Neural crest cell (in vitro differentiated cells): ENCODE data around the gene BARD1. TPM values are rescaled to one million over a fixed set of nuclear protein-coding genes. Genes with fewer than 3 reads are reported as not detected.
A peak's percentile ranks its signal among the peaks of the same experiment; 100 is the strongest.

ENCODE experiments used
- DNase-seq: peaks from one replicate; pipeline ENCODE4 v3.0.0; 2021; ENCODE audit warnings: low read depth, mixed read lengths, low spot score
- H3K27ac Mint-ChIP-seq: one replicate; pipeline ENCODE4 v1.8.0; 2021; ENCODE audit warnings: mild to moderate bottlenecking, mixed read lengths; ENCODE audit not compliant: unreplicated experiment
- H3K27me3 Mint-ChIP-seq: 2 replicates; pipeline ENCODE4 v1.8.0; 2021; ENCODE audit warnings: low read depth, mild to moderate bottlenecking, mixed read lengths
- H3K36me3 Mint-ChIP-seq: 2 replicates; pipeline ENCODE4 v1.8.0; 2021; ENCODE audit warnings: low read depth, mild to moderate bottlenecking, mixed read lengths
- H3K4me1 Mint-ChIP-seq: 2 replicates; pipeline ENCODE4 v1.8.0; 2021; ENCODE audit warnings: mixed read lengths
- H3K4me3 Mint-ChIP-seq: one replicate; pipeline ENCODE4 v1.8.0; 2021; ENCODE audit warnings: mild to moderate bottlenecking, mixed read lengths
- H3K9me3 Mint-ChIP-seq: 2 replicates; pipeline ENCODE4 v1.8.0; 2021; ENCODE audit warnings: mixed read lengths
- total RNA-seq: library from RNA; stranded (reverse); gene quantifications from 2 replicates; pipeline ENCODE4 v1.2.1, GENCODE V29; 2021
- TF ChIP-seq, protein P1 (sequence below): fragments of 200-600 bp; sonication (generic); conservative IDR thresholded peaks from 2 replicates; pipeline ENCODE4 v1.5.0; 2021; ENCODE audit warnings: antibody characterized with exemption, mild to moderate bottlenecking

The BARD1 gene
- total RNA-seq, 1 donor from 2014 or later, result 40.4 TPM

DNA sequence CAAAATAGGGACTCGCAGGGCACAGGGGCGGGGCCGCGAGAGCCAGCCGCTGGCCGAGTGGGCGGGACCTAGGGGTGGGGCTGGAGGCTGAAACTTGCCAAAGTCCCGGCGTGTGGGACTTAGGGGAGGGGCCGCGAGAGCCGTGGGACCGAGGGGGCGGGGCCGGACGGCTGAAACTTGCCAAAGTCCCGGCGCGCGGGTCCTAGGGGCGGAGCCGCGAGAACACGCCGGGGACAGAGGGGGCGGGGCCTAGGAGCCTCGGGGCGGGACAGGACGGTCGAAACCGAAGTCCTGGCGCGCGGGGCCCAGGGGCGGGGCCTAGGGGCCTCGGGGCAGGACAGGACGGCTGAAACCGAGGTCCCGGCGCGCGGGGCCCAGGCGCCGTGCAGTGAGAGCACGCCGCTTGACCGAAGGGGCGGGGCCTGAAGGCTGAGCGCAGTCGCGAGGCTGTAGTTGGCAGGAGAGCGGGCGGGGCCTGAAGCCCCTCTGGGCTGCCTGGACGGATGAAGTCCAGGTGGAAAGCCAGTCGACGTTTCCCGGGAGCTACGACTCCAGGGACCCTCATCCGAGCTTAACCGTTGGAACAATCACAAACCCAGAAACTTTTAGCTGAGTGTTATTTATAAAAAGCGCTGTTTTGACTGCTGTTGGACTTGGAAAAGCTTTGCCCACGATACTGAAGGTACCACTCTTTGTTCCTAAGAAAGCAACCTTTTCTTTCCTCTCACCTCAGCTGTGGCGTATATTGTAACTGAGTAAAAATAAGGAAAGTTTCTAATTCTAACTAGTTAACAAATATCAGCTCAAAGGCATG lies 475 bp upstream of the BARD1 start:
- H3K27ac Mint-ChIP-seq, result peak overlapping the region; percentile 97
- TF ChIP-seq, protein P1, sequence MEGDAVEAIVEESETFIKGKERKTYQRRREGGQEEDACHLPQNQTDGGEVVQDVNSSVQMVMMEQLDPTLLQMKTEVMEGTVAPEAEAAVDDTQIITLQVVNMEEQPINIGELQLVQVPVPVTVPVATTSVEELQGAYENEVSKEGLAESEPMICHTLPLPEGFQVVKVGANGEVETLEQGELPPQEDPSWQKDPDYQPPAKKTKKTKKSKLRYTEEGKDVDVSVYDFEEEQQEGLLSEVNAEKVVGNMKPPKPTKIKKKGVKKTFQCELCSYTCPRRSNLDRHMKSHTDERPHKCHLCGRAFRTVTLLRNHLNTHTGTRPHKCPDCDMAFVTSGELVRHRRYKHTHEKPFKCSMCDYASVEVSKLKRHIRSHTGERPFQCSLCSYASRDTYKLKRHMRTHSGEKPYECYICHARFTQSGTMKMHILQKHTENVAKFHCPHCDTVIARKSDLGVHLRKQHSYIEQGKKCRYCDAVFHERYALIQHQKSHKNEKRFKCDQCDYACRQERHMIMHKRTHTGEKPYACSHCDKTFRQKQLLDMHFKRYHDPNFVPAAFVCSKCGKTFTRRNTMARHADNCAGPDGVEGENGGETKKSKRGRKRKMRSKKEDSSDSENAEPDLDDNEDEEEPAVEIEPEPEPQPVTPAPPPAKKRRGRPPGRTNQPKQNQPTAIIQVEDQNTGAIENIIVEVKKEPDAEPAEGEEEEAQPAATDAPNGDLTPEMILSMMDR, result no peak
- H3K4me3 Mint-ChIP-seq, result peak overlapping the region; percentile 95
- no peaks in the 10 kb centered on the region for H3K36me3 Mint-ChIP-seq
- peak; percentile 100 for DNase-seq
- H3K4me1 Mint-ChIP-seq, result peaks cover 42% of the 10 kb centered on the region
- no peaks in the 10 kb centered on the region for H3K27me3 Mint-ChIP-seq
- H3K9me3 Mint-ChIP-seq, result no peaks in the 10 kb centered on the region

DNA sequence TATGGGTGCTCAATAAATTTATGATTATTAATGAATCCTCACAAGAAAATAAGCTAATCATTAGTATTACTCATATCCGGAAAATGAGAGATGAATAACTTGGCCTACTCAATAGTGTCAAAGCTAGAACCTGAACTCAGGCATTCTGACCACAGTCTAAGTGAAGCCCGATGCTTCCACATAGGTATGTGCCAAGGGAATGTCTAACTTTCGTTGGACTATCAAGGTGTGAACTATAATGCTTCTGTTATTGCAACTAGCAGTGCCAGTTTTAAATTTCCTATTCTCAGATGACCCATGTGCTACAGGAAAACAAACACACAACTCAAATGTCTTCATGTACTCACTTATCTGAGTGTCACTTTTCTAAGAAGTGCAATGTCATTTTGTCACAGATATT lies 1.8 kb downstream of the BARD1 start:
- H3K27ac Mint-ChIP-seq, result no peak overlapping the region
- H3K4me1 Mint-ChIP-seq, result peaks cover 46% of the 10 kb centered on the region
- peak overlapping the region; percentile 95 for H3K4me3 Mint-ChIP-seq
- no peak for DNase-seq
- no peaks in the 10 kb centered on the region for H3K36me3 Mint-ChIP-seq
- no peaks in the 10 kb centered on the region for H3K27me3 Mint-ChIP-seq
- TF ChIP-seq, protein P1, result no peak
- H3K9me3 Mint-ChIP-seq, result no peaks in the 10 kb centered on the region

DNA sequence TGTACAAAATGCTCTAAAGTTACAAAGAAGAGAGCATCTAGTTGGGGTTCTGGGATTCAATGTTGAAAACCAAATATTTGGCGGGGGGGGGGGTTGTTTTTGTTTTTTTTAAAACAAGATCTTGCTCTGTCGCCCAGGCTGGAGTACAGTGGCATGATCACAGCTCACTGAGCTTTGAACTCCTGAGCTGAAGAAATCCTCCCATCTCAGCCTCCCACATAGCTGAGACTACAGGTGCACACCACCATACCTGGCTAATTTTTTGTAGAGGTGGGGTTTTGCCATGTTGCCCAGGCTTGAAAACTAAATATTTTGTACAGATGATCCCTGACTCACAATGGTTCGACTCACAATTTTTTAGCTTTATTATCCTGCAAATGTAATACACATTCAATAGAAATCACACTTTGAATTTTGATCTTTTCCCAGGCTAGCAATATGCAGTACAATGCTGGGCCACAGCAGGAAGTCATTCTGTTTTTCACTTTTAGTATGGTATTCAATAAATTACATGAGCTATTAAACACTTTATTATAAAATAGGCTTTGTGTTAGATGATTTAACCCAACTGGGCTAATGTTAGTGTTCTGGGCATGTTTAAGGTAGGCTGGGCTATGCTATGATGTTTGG lies 7.6 kb downstream of the BARD1 start:
- peaks cover 4% of the 10 kb centered on the region for H3K36me3 Mint-ChIP-seq
- H3K27ac Mint-ChIP-seq, result no peak overlapping the region
- H3K4me3 Mint-ChIP-seq, result no peak overlapping the region

DNA sequence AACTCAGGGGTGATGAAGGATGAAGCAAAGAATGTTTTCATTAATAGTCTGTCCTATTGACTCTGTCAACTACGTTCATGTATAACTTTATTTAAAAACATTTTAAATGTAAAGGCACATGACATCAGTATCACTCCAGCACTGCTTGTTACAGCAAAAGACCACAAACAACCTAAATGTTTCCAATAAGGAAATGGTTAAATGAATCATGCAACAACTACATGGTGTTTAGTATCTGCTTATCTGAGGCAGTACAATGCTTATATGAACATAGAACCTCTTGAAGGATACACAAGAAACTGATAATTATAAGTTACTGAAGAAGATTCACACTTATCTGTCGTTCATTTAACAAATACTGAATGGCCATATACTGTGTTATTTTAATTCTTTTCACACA lies 8.4 kb downstream of the BARD1 start:
- Mint-ChIP-seq H3K4me3 (no peak overlapping the region), H3K4me1 (peaks cover 38% of the 10 kb centered on the region), H3K27ac (no peak overlapping the region), H3K36me3 (peaks cover 7% of the 10 kb centered on the region), H3K27me3 (no peaks in the 10 kb centered on the region), H3K9me3 (no peaks in the 10 kb centered on the region)
- TF ChIP-seq, protein P1, result no peak
- DNase-seq, result no peak

More for the DNA sequence above, 7.6 kb downstream of the BARD1 start:
- Mint-ChIP-seq H3K27me3 (no peaks in the 10 kb centered on the region), H3K9me3 (no peaks in the 10 kb centered on the region), H3K4me1 (peaks cover 42% of the 10 kb centered on the region)
- no peak for DNase-seq
- TF ChIP-seq, protein P1, result no peak

DNA sequence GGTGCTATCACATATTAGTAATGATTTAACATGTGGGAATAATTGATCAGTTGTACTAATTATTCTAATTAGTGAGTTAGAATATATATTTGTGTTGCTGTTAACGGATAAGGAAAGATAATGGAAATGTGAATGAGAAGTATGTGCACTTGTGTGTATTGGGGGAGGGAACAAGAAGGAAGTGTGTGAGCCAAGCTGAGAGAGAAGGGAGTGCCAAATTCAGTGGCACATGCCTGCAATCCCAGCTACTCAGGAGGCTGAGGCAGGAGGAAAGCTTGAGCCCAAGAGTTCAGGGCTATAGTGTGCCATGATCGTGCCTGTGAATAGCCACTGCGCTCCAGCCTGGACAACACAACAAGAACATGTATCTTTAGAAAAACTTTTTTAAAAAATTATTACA lies 9.3 kb downstream of the BARD1 start:
- TF ChIP-seq, protein P1, result no peak
- H3K36me3 Mint-ChIP-seq, result peaks cover 10% of the 10 kb centered on the region
- peak overlapping the region; percentile 0 for H3K27ac Mint-ChIP-seq
- no peak overlapping the region for H3K4me3 Mint-ChIP-seq
- no peak for DNase-seq
- H3K9me3 Mint-ChIP-seq, result no peaks in the 10 kb centered on the region
- peaks cover 34% of the 10 kb centered on the region for H3K4me1 Mint-ChIP-seq
- H3K27me3 Mint-ChIP-seq, result no peaks in the 10 kb centered on the region
